SHP77 (cell line): ENCODE data around the gene IFNLR1.

ENCODE experiments used
- DNase-seq, 2 experiments: peaks; one replicate each; lab custom pipeline; 2025; lab: John Stamatoyannopoulos, UW

Gene IFNLR1

GRCh38 chr1:24119859-24120756, 67.0 kb downstream of the IFNLR1 start:
- DNase-seq, result no peak

- DNase-seq, result no peak
Observed at GRCh38 chr1:24119489-24119858, 67.6 kb downstream of the IFNLR1 start.

GRCh38 chr1:24118410-24119242, 68.5 kb downstream of the IFNLR1 start:
- no peak for DNase-seq

GRCh38 chr1:24117722-24118409, 69.2 kb downstream of the IFNLR1 start:
- DNase-seq, result no peak

GRCh38 chr1:24117132-24117531, 70.0 kb downstream of the IFNLR1 start:
- no peak for DNase-seq

- DNase-seq, result no peak
Observed at GRCh38 chr1:24114753-24115152, 72.3 kb downstream of the IFNLR1 start.

- no peak for DNase-seq
Observed at GRCh38 chr1:24113641-24114033, 73.5 kb downstream of the IFNLR1 start.

GRCh38 chr1:24111996-24112779, 74.9 kb downstream of the IFNLR1 start, which contains the start of gene MYOM3:
TSS of gene MYOM3 (minus strand) at chr1:24112135. CDS start at chr1:24108636, 3,499 bp downstream.
- DNase-seq, result peak in 1 of 2 experiments; percentile 34

GRCh38 chr1:24111262-24111995, 75.7 kb downstream of the IFNLR1 start:
- no peak for DNase-seq

- no peak for DNase-seq
Observed at GRCh38 chr1:24110642-24111261, 76.3 kb downstream of the IFNLR1 start.

GRCh38 chr1:24109686-24110475, 77.2 kb downstream of the IFNLR1 start:
- no peak for DNase-seq

- no peak for DNase-seq
Observed at GRCh38 chr1:24109166-24109483, 78.0 kb downstream of the IFNLR1 start.

- no peak for DNase-seq
Observed at GRCh38 chr1:24108334-24109165, 78.5 kb downstream of the IFNLR1 start.

- DNase-seq, result no peak
Observed at GRCh38 chr1:24107462-24108138, 79.5 kb downstream of the IFNLR1 start.

GRCh38 chr1:24105368-24106160, 81.5 kb downstream of the IFNLR1 start:
- no peak for DNase-seq

GRCh38 chr1:24104854-24105253, 82.2 kb downstream of the IFNLR1 start:
- no peak for DNase-seq
